Amniotic stem cell (primary cell): ENCODE data around the gene TP53I11.
A peak's percentile ranks its signal among the peaks of the same experiment; 100 is the strongest.

Experiments used
- DNase-seq: peaks from one replicate; lab custom pipeline; 2025; lab: John Stamatoyannopoulos, UW

The TP53I11 gene

DNA sequence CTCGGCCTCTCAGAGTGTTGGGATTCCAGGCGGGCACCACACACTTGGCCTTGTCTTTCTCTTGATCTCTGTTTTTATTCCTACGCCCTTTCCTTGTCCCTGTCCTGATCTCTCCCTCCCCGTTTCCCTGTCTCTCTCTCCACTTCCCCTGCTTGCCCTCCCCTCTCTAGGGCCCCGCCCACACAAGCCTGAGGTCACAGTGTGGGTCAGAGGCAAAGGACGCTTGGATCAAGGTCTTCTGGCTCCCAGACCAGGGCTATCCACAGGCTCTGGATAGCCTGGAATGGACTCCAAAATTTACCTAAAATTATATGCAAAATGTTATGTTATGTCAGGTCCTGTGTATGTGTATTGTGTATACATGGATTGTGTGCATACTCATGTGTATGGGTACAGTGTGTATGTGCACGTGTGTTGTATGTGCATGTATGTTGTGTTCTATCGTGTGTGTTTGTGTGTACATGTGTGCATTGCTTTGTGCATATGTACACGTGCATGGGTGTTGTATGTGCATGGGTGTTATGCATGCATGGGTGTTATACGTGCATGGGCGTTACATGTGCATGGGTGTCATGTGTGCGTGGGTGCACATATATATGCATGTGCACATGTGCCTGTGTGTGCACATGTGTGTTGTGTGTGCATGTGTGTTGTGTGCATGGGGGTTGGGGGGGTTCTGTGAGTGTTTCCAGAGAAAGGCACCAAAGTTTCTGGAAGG lies 38.3 kb downstream of the TP53I11 start:
- no peak for DNase-seq

- peak; percentile 89 for DNase-seq
These were observed 39.5 kb downstream of the TP53I11 start for GRCh38 chr11:44911029-44911814.

DNA sequence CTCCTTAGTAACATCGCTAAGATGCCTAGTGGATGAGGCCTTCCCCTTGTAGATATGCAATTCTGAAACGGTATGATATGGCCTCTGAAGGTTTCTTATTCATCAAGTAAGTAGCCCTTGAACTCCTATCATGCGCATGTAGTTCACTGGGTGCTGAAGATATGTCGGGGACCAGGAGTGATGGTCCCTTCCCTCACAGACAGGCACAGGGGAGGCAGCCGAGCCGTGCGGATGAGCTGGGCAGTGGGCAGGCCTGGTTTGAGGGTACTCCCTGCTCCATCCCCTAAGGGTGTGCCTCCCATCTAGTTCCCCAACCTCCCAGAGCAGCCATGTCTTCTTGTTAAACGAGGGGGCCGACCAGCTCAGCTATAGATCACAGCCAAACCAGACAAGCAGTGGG lies 40.1 kb downstream of the TP53I11 start:
- DNase-seq, result no peak

DNA sequence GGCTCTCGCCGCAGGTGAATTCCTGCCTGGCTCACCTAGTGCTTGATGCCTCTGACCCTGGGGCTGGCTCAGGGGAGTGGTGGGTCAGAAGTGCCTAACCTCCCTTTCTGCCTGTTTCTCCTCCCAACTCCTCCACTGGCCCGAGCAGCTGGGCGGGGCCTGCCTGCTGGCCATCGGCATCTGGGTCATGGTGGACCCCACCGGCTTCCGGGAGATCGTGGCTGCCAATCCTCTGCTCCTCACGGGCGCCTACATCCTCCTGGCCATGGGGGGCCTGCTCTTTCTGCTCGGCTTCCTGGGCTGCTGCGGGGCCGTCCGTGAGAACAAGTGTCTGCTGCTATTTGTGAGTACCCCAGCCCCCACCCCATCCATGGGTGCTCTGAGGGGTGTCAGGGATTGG lies 41.1 kb downstream of the TP53I11 start:
- no peak for DNase-seq

GRCh38 chr11:44906649-44907048 lies 44.0 kb downstream of the TP53I11 start:
- DNase-seq, result no peak

DNA sequence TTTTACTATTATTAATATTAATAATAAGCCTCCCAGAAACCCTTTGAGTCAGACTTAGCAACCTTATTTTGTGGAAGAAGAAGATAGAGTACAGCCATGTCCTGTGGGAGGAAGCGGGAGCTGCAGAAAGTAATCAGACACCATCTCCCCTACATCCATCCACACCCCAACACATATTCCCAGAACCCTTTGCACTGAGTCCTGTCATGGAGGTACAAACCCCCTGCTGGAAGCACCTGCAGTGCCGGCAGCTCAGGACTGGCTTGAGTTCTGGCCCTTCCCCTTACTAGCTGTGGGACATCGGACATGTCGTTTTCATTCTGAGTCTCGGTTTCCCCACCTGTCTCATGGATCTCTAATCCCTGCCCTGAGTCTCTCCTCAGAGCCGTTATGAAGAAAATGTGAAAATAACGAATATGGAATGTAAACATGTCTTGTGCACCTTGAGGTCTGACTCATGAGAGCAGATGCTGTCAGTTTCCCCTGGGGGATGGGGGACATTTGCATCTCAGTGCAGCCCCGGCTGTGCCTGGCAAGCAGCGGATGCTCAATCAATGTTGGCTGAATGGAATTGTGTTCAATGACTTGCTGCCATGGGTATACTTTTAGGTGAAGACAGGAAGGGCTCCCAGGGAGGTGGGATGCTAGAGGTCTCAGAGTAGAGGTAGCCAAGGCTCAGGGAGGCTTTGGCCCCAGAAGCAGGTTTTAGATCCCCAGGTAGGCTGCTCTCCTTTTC lies 45.4 kb downstream of the TP53I11 start:
- no peak for DNase-seq

DNA sequence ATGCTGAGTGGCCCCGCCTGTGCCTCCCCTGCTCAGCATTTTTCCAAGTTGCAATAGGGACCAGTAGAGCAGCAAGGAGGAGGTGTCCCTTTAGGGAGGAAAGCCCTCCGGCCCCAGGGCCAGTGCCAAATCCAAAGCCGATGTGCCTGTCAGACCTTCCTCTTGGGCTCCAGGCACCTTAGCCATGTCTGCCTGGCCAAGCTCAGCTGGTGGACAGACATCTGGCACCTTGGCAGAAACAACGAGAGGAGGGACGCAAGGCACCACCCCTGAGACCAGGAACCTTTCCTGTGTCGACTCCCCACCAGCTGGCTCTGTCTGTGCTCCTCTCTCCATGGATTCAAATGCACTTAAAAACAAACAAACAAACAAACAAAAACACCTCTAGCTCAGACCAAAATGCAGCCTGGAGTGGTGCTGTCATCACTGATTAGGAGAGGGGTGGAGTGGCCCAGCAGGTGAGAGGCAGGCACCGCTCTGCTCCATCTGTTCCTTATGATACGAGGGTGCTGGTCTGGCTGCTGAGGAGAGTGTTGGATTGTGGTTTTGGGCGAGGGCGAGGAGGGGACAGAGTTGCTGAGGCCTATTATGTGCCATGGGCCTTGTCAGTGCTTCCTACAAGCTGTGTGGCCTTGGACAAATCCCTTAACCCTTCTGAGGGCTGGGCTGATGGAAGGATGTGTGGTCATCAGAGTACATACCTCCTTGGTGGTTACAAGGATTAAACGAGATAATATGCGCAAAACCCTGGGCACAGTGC lies 46.2 kb downstream of the TP53I11 start:
- no peak for DNase-seq

- DNase-seq, result no peak
These were observed 47.2 kb downstream of the TP53I11 start for GRCh38 chr11:44903518-44903917.

DNA sequence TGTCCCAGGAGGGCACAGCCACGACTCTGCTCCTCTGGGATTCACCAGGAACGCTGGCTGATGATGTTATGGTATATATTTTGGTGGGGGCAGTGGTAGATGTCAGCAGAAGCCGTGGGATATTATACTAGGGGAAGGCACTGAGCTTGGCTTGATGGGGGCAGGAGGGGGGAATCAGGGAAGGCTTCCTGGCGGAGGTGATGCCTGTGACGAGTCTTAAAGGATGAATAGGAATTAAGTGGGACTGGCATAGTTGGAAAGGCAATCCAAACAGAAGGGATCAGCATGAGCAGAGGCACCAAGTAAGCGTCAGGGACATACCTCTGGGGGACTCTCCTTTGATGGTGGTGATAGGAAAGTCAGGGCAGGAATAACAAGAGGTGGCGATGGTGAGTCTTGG lies 47.6 kb downstream of the TP53I11 start:
- DNase-seq, result no peak

DNA sequence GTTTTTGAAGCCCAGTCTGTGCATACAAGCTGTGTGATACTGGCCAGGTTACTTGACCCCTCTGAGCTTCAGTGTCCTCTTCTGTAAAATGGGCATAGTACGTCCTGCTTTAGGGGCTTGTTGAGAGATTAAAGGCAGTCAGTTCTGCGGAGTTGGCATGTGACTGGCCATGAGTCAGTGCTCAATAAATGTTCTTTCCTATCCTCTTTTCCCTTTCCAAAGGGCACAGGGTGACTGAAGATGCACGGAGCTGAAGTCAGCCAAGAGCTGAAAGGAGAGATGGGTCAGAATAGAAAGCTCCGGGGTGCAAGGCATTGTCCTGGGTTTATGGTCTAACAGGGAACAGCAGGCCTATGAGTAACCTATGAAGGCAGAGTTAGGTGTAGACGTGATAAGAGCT lies 48.9 kb downstream of the TP53I11 start:
- no peak for DNase-seq

- no peak for DNase-seq
These were observed 49.5 kb downstream of the TP53I11 start for GRCh38 chr11:44901120-44901633.

DNA sequence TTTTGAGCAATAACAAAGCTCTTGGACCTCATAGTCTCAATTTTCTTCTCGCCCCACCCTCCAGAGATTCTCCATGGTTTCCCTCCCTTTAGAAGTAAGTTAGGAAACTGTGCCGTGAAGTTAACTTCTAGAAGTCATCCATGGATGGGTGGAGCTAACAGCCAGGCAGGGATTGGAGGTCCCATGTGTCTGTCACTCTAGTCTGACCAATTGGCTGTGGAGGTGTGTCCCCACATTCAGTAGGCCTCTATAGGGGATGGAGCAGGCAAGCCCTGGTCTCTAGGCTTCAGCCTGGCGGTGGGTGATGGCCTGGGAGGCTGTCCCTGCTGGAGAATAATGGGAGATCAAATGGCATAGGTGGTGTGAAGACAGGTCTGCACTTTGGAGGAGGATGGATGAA lies 50.7 kb downstream of the TP53I11 start:
- no peak for DNase-seq

DNA sequence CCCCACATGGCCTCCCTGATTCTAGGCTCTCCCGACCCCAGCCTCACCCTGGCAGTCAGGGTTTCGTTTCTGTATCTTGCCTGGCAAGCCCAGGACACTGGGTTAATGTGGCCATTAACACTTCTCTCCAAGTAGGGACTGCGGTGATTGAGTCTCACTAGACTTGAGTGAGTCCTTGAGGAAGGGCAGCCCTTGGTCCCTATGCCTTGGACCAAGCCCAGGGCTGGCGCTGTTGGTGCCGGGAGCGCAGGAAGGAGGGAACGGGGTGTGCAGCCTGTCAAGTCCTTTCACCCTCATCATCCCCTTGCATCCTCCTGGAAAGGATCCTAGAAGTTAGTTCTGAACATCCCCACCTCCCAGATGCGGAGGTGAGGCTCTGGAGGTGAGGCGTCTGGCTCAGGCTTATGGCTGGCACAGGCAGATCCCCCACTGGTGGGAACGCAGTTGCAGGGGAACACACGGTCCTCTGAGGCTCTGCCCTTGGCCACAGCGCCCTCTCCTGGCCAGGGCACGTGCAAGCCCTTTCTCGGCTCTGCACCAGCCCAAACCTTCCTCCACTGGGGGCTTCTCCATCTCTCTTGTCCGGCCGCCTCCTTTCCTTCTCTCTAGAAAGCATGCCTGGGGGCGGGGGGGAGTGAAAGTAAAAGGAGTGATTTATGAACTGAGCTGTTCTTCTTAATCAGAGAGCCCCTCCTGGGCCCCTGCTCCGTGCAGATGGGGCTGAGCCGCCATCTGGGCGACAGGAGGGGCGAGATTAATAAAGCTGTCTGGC lies 56.7 kb downstream of the TP53I11 start:
- peak; percentile 23 for DNase-seq

DNA sequence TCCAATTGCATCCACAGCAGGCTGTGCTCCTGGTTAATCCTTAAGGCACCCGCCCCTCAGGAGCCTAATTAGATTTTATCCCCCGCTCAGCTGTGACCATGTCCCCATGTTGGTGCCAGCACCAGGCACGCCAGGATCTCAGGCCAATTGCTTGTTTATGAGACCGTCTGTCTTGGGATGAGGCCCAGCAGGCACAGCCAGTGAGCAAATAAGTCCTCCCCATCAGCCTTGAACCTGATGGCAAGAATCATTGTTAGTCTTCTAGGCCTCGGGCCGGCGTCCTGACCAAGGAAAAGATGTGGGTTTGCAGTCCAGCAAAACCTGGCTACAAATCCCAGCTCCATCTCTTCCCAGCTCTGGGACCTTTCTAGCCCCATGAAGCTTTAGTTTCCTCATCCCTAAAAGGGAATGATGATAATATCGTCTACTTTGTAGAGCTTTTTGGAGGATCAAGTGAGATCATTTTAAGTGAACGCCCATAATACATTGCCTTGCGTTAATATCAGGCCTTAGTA lies 57.3 kb downstream of the TP53I11 start:
- no peak for DNase-seq

- no peak for DNase-seq
These were observed 57.8 kb downstream of the TP53I11 start for GRCh38 chr11:44892843-44893242.

- DNase-seq, result no peak
These were observed 61.4 kb downstream of the TP53I11 start for GRCh38 chr11:44889266-44889665.

DNA sequence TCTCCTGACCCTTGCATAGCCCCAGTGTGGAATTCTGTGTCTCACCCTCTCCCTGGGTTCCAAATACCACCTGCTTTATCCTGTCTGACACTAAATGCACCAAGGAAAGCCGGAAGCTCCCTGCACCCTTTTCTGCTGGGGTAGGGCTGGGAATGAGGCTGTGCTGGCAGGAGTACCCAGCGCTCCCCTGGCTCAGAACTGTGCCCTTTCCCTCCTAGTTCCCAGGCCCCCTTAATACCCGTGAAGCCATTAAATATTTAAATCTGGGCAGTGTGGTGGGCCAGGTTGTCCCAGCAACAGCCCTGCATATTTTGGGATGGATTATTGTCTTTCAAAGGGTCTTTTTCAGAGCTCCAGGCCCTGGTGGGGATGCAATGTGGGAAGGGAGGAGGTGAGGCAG lies 63.0 kb downstream of the TP53I11 start:
- no peak for DNase-seq

DNA sequence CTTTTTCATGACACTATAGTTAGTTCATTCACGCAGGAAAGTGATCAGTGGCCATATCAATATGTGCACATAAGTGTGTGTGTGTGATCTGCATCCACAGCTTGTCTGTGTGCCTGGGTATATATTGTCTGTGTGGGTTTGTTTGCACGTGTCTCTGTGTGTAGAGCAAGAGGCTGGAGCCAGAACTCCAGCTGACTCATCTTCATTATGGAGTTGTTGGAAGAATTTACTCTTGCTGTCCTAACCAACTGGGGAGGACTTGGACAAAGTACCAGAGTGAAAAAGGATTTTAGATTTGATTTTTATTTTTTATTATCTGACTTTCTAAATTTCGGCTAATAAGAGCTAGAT lies 63.9 kb downstream of the TP53I11 start:
- peak; percentile 6 for DNase-seq

DNA sequence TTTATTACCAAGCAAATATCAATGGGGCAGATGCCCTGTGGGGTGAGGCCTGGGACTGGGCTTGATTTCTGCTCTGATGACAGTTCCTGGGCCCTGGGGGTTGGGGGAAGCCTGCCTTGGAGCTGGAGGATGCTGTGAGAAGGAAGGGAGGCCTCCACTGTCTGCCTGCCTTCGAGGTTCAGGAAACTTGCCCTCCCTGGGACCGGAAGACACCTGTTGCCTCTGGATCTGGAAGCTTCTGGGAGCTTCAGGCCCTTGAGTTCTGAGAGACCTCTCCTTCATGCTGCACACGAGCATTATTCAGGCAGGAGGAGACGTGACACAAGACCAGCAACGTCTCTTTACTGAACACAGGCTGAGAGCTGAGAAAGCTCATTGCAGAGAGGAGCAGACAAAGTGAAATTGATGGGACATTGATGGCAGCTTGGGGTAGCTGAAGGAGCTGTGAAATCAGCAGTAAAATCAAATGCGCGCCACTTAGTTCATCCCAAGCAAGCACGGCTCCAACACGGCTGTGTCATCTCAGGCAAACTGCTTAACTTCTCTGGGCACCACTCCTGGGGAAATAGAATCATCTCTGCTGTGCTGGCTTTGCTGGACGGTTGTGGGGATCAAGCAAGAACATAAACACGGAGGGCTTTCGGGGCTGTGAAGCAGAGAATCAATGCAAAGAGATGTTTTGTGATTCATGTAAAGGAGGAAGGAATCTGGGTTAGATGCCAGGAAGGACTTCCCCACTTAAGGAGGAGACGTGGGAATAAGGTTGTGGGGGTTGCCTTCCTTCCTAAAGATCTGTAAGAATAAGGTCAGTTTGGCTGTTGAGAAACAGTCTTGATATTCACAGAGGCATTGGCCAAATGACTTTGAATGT lies 64.5 kb downstream of the TP53I11 start:
- DNase-seq, result no peak
